ENCODE data around the gene DNAAF5.

DNAAF5 gene

GRCh38 chr7:754531-755412 is 28.3 kb downstream of the DNAAF5 start:
- no peak for DNase-seq
- TF ChIP-seq POLR2A (IDR thresholded peaks at IDR 0.05; ENCODE audit: low read length), result no peak

GRCh38 chr7:755413-755805 is 28.9 kb downstream of the DNAAF5 start:
- TF ChIP-seq POLR2A (IDR thresholded peaks at IDR 0.05; ENCODE audit: low read length), result no peak
- TF ChIP-seq GATA1 (IDR thresholded peaks at IDR 0.05; ENCODE audit: low read depth, low read length), result no peak
- no peak for DNase-seq

- no peak for TF ChIP-seq GATA1 (IDR thresholded peaks at IDR 0.05; ENCODE audit: low read depth, low read length)
- no peak for TF ChIP-seq POLR2A (IDR thresholded peaks at IDR 0.05; ENCODE audit: low read length)
- DNase-seq, result no peak
Measured at GRCh38 chr7:756231-756927, 29.9 kb downstream of the DNAAF5 start.

- TF ChIP-seq POLR2A (IDR thresholded peaks at IDR 0.05; ENCODE audit: low read length) (no peak), GATA1 (IDR thresholded peaks at IDR 0.05; ENCODE audit: low read depth, low read length) (no peak)
- DNase-seq, result no peak
Measured at GRCh38 chr7:756928-757560, 30.5 kb downstream of the DNAAF5 start.

- no peak for TF ChIP-seq POLR2A (IDR thresholded peaks at IDR 0.05; ENCODE audit: low read length)
- no peak for TF ChIP-seq GATA1 (IDR thresholded peaks at IDR 0.05; ENCODE audit: low read depth, low read length)
Measured at GRCh38 chr7:757741-758163, 31.3 kb downstream of the DNAAF5 start.

DNA sequence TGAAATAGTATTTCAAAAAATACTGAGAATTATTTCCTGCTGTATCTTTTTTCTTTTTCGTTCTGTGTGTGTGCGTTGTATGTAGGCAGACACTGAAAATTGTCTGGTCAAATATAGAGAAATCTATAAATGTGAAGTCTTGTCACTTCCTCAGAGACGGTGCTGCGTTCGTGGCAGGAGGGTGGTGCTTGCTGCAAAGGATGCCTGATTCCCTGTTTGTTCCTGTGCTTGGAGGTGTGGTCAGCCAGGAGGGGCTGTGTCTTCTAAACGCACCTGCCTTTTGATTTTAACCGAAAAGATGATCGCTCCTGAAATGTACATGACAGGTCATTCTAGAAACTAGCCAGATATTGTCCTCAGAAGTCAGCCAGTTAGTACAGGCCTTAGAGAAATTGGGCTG is 33.1 kb downstream of the DNAAF5 start:
- TF ChIP-seq GATA1 (IDR thresholded peaks at IDR 0.05; ENCODE audit: low read depth, low read length) (no peak), POLR2A (IDR thresholded peaks at IDR 0.05; ENCODE audit: low read length) (no peak)
- no peak for DNase-seq

More at GRCh38 chr7:757741-758163, 31.3 kb downstream of the DNAAF5 start:
- no peak for DNase-seq

DNA sequence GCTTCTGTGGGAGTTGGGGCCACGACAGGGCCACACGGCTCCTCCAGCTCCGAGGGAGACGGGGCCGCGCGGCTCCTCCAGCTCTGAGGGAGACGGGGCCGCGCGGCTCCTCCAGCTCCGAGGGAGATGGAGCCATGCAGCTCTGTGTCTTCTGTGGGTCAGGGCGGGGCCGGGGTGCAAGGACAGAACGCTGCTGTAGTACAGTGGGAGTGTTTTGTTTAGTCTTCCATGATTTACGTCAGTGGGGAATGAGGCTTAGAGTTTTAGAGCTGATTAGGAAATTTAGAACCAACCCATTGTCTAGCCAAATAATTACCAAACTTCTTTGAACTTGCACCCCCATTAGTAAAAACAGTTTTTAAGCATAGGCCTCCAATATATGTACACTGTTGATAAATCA is 33.5 kb downstream of the DNAAF5 start:
- DNase-seq, result no peak
- no peak for TF ChIP-seq POLR2A (IDR thresholded peaks at IDR 0.05; ENCODE audit: low read length)
- no peak for TF ChIP-seq GATA1 (IDR thresholded peaks at IDR 0.05; ENCODE audit: low read depth, low read length)

DNA sequence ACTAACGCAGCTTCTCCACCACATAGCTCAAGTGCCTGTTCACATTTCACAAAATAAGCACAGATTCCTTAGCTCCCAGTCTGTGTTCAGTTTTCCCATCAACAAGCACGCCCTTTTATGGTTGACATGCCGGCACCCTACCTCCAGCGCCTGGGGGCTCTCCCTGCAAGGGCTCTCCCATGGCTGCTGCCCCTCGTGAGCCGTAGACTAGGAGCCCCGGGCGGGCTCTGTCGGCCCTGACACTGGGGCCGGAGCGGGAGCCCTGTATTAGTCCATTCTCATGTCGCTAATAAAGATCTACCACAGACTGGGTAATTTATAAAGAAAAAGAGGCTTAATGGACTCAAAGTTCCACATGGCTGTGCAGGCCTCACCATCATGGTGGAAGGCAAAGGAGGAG is 34.6 kb downstream of the DNAAF5 start:
- TF ChIP-seq GATA1 (IDR thresholded peaks at IDR 0.05; ENCODE audit: low read depth, low read length), result no peak
- no peak for DNase-seq

DNA sequence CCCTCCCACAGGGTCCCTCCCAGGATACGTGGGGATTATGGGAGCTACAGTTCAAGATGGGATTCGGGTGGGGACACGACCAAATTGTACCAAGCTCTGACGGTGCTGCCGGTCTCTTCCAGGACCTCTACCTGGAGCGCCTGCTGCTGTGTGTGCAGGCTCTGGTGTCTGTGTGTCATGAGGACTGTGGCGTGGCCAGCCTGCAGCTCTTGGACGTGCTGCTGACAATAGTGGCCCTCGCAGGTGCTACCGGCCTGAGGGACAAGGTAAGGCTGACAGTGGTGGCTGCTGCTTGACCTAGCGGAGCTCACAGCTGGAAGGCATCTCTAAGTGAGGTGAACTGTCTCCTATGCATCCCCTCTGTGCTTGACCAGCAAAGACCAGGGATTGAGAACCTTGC is 35.1 kb downstream of the DNAAF5 start:
- no peak for DNase-seq
- TF ChIP-seq GATA1 (IDR thresholded peaks at IDR 0.05; ENCODE audit: low read depth, low read length) (no peak), POLR2A (IDR thresholded peaks at IDR 0.05; ENCODE audit: low read length) (no peak)

- DNase-seq, result no peak
- no peak for TF ChIP-seq POLR2A (IDR thresholded peaks at IDR 0.05; ENCODE audit: low read length)
- TF ChIP-seq GATA1 (IDR thresholded peaks at IDR 0.05; ENCODE audit: low read depth, low read length), result no peak
Measured at GRCh38 chr7:762885-763284, 36.4 kb downstream of the DNAAF5 start.

DNA sequence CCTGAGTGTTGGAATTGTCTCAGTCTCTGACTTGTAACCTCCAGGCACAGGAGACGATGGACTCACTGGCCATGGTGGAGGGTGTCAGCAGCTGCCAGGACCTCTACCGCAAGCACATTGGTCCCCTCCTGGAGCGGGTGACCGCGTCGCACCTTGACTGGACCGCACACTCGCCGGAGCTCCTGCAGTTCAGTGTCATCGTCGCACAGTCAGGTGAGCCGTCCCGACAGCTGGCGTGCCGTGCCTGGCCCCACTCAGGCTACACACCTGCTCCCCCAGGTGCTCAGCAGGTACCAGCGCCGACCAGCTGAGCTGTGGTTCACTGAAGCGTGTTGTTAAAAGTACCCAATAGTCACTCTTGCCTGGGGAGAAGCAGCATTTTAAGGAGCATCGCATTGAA is 37.3 kb downstream of the DNAAF5 start:
- DNase-seq, result no peak

GRCh38 chr7:765383-765782 is 38.9 kb downstream of the DNAAF5 start:
- TF ChIP-seq GATA1 (IDR thresholded peaks at IDR 0.05; ENCODE audit: low read depth, low read length), result no peak
- TF ChIP-seq POLR2A (IDR thresholded peaks at IDR 0.05; ENCODE audit: low read length), result no peak
- no peak for DNase-seq

More for the DNA sequence above, 37.3 kb downstream of the DNAAF5 start:
- TF ChIP-seq POLR2A (IDR thresholded peaks at IDR 0.05; ENCODE audit: low read length) (no peak), GATA1 (IDR thresholded peaks at IDR 0.05; ENCODE audit: low read depth, low read length) (no peak)

DNA sequence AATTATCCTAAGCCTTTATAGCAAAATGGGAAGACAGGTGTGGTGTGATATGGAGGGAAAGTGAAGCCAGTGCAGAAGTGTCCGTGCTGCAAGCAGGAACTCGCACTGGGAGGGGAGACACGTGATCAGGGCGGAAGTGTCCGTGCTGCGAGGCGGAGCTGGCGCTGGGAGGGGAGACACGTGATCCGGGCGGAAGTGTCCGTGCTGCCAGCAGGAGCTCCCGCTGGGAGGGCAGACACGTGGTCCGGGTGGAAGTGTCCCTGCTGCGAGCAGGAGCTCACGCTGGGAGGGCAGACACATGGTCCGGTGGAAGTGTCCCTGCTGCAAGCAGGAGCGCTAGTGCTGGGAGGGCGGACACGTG is 41.1 kb downstream of the DNAAF5 start:
- no peak for DNase-seq
- TF ChIP-seq POLR2A (IDR thresholded peaks at IDR 0.05; ENCODE audit: low read length) (no peak), GATA1 (IDR thresholded peaks at IDR 0.05; ENCODE audit: low read depth, low read length) (no peak)

DNA sequence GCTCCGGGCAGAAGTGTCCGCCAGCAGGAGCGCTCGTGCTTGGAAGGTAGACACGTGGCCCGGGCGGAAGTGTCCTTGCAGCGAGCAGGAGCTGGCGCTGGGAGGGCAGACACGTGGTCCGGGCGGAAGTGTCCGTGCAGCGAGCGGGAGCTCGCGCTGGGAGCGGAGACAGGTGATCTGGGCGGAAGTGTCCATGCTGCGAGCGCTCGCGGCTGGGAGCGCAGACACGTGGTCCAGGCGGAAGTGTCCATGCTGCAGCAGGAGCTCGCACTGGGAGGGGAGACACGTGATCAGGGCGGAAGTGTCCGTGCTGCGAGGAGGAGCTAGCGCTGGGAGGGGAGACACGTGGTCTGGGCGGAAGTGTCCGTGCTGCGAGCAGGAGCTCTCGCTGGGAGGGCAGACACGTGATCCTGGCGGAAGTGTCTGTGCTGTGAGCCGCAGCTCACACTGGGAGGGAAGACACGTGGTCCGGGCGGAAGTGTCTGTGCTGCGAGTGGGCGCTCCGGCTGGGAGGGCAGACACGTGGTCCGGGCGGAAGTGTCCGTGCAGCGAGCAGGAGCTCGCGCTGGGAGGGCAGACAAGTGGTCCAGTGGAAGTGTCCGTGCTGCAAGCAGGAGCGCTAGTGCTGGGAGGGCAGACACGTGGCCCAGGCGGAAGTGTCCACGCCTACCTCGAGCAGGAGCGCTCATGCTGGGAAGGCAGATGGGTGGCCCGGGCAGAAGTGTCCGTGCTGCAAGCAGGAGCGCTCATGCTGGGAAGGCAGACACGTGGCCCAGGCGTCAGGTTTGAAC is 41.6 kb downstream of the DNAAF5 start:
- TF ChIP-seq POLR2A (IDR thresholded peaks at IDR 0.05; ENCODE audit: low read length) (no peak), GATA1 (IDR thresholded peaks at IDR 0.05; ENCODE audit: low read depth, low read length) (no peak)
- no peak for DNase-seq
